LNCaP clone FGC (cell line): ENCODE results near the gene KIAA0825.

Source experiments
- DNase-seq: peaks from one replicate; pipeline ENCODE4 v3.0.0-alpha.2; 2011; ENCODE audit warnings: low read depth
- H3K4me3 ChIP-seq: 2 replicates; pipeline ENCODE4 v1.5.1; 2011; ENCODE audit warnings: mild to moderate bottlenecking, low read depth, low read length, control low read depth
- TF ChIP-seq, protein P1 (sequence below): IDR thresholded peaks from 2 replicates; pipeline ENCODE4 v1.5.1; 2012; ENCODE audit warnings: mild to moderate bottlenecking; ENCODE audit not compliant: control insufficient read depth, insufficient read depth; ENCODE audit errors: extremely low read depth

The KIAA0825 gene

DNA sequence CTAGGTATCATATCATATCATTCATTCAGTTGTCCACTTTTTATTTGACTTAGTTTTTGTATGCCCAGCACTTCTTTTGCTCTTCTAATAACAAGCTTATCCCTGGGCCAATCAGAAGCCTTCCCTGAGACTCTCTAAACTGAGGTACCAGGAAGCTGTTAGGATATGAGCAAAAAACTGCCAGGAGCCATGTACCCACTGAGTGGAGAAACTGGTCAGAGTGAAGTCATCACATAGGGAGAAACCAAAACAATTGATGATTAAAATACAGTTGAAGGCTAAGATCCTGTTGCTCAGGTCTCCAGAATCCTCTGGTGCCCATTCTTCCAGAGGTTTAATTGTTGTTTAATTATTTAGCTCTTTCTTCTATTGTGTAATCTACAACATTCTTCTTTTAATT is 120.2 kb downstream of the KIAA0825 start:
- TF ChIP-seq, protein P1, sequence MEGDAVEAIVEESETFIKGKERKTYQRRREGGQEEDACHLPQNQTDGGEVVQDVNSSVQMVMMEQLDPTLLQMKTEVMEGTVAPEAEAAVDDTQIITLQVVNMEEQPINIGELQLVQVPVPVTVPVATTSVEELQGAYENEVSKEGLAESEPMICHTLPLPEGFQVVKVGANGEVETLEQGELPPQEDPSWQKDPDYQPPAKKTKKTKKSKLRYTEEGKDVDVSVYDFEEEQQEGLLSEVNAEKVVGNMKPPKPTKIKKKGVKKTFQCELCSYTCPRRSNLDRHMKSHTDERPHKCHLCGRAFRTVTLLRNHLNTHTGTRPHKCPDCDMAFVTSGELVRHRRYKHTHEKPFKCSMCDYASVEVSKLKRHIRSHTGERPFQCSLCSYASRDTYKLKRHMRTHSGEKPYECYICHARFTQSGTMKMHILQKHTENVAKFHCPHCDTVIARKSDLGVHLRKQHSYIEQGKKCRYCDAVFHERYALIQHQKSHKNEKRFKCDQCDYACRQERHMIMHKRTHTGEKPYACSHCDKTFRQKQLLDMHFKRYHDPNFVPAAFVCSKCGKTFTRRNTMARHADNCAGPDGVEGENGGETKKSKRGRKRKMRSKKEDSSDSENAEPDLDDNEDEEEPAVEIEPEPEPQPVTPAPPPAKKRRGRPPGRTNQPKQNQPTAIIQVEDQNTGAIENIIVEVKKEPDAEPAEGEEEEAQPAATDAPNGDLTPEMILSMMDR, result no peak
- no peak overlapping the region for H3K4me3 ChIP-seq
- no peak for DNase-seq

DNA sequence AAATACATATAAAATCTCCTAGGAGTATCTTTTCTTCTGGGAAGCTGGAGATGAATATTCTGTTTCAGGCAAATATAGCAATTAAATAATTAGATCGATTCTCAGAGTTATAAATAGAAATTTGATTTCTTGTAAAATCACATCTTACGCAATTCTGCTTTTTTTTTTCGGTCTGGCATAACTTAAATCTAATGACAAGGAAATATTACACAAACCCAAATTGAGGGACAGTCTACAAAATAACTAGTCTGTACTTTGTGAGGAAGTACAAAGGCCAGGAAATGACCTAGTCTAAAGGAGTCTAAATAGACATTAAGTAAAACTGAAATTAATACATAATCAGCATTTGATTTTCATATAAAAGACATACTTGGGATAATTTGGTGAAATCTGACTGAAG is 133.3 kb downstream of the KIAA0825 start:
- DNase-seq, result no peak
- TF ChIP-seq, protein P1, result no peak

DNA sequence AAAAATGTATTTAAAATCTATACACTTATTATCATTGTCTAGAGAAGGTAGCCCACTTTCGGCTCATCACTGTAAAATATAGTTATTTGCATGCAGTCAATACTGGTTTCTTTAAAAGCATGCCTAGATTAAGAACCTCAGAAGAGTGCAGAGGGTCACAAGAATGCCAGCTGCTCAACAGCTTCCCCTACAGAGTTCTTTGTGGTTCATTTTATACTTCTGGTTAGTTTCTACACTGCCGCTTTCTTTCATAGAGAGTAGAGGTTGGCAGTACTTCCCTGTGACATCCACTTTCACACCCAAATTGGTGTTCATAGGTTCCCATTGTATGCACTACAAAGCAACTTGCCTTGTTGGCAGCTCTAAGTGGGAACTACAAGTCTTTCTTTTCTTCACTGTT is 137.3 kb downstream of the KIAA0825 start:
- TF ChIP-seq, protein P1, result no peak
- no peak for DNase-seq
- no peak overlapping the region for H3K4me3 ChIP-seq

More for the DNA sequence above, 133.3 kb downstream of the KIAA0825 start:
- H3K4me3 ChIP-seq, result no peak overlapping the region

DNA sequence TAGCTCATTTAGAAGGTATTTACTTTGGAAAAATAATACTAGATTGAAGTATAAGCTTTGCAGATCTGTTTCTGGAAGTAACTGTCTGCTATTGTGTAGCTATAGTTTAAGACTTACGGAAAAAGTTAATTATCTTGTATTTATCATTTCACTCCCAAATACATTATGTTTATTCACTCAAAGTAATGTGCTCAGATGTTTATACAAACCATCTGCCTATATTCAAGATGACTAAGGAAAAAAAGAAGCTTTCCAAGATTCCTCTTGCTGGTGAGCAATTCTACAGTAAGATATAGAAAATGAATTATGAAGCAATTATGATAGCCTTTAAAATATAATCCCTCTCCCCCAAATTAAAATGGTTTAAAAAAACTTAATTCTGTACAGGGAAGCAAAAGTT is 137.9 kb downstream of the KIAA0825 start:
- no peak overlapping the region for H3K4me3 ChIP-seq
- TF ChIP-seq, protein P1, result no peak
- DNase-seq, result no peak

DNA sequence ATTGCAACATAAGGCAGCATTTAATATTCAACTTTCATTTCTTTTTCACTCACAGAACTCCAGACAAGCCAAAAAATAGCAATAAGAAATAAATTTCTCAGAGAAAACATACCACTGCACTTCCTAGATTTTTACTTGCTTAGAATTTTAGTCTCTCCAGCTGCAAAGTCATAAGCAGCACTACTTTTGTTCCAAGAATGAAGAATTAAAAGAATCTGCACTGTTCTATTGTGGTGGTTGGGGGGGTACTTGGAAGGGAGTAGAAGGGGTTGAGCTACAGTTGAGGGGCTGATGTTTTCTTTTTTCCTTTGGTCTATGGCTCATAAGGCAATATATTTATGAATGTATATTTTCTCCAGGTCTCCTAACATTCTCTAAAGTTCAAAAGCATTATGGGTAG is 144.5 kb downstream of the KIAA0825 start:
- no peak for DNase-seq
- no peak overlapping the region for H3K4me3 ChIP-seq
- TF ChIP-seq, protein P1, result no peak

DNA sequence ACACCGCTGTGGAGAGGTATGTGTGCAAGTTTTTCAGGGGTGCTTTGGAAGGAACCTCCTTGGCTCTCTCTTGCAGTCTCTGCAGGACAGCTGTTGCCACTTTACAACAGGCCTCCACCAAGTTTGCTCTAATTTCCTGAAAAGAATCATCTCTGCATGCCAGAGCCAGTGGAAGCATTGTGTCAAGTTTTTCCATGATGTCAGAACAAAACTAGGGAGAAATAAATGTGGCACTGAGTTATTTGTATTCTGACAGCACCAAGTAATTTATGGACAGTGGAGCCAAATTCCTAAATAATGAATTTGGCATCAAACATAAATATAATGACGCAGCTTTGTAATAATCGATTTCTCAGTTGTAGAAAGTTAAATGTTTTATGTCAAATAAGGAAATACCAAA is 146.9 kb downstream of the KIAA0825 start:
- no peak overlapping the region for H3K4me3 ChIP-seq
- DNase-seq, result no peak

DNA sequence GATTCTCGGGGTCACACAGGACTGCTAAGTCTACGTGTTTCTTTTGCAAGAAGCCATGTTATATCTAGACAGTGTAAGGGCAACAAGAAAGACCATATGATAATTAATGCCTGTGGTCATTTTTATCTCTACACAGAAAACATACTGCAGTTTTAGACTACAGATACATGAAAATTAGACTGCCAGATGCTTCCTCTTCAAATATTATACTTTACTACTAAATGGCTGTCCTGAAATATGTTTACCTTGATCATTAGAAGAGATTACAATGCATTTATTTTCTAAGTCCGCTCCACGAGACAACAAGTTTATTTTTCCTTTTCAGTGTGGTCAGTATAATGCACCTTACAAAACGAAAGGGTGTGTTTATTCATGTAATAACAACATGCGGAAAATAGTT is 147.6 kb downstream of the KIAA0825 start:
- no peak for DNase-seq
- no peak overlapping the region for H3K4me3 ChIP-seq
- TF ChIP-seq, protein P1, result no peak

More for the DNA sequence above, 146.9 kb downstream of the KIAA0825 start:
- TF ChIP-seq, protein P1, result no peak
